Activated effector memory CD4-positive, alpha-beta T cell treated with Interleukin-2 at 50 U/mL for 16 hours (primary cell): ENCODE results near the gene ACOT12.
"Not testable (repeated sequence)": the region's sequence is repeated elsewhere in the genome, so short reads cannot be mapped to it uniquely, and the experiment has no call there.

ENCODE experiments used
- DNase-seq: peaks from one replicate; pipeline ENCODE4 v3.0.0-alpha.2; 2020

Gene ACOT12

GRCh38 chr5:81393783-81394718 lies at the start of gene ACOT12:
TSS of gene ACOT12 (minus strand) at chr5:81394134. CDS start at chr5:81394114, 20 bp downstream.
- DNase-seq = no peak

DNA sequence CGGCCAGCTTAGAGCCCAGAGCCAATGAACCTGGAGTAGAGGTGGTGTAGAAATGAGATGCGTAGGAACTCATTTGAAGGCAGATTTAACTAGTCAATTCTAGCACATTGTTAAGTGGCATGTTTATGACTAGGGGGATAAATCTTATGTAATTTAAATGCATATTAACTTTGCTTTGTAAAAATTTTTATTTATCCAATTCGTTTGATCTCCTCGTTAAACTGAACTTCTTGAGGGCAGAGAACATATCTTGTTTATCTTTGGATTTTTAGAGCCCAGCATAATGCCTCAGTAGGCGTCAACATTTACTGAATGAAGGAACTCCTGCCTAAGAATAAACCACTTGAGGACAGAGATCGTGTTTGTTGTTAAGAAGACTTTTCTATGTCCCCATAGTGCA lies 41.1 kb upstream of the ACOT12 start:
- no peak for DNase-seq

- DNase-seq = no peak
Observed at GRCh38 chr5:81429985-81430384, 36.1 kb upstream of the ACOT12 start.

DNA sequence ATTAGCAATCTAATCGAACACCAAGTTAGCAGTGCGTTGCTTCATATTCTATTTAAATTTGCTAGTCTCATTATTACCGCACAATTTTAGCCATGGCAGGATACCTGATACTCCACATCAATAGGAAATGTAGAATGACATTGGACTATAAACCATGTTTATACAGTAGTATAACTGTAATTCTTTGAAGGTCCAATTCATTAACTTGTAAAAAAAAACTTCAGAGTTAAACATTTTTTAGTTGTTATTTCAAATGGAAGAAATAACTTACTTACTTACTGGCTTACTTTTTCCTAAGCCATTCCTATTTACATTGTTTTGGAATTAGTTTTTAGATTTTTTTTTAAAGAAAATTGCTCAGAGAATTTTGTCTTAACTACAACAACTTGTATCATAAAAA lies 35.4 kb upstream of the ACOT12 start:
- no peak for DNase-seq

DNA sequence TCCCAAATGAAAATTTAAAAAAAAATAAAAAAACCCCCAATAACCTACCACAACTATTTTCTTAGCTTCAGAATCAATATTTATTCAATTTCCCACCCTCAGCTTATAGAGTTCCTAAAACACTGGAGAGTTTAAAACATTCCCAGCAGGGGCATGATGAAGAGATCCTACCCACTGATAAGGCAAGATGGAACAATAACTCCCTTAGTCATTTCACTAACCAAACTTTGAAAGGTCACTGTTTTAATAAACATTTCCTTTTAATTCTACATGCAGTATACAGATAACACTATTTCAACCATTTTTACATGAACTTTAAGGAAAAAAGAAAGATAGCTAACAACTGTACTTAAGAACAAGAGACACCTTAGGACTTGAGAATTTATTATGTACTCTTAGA lies 34.9 kb upstream of the ACOT12 start:
- no peak for DNase-seq

- no peak for DNase-seq
Observed at GRCh38 chr5:81428446-81428845, 34.5 kb upstream of the ACOT12 start.

DNA sequence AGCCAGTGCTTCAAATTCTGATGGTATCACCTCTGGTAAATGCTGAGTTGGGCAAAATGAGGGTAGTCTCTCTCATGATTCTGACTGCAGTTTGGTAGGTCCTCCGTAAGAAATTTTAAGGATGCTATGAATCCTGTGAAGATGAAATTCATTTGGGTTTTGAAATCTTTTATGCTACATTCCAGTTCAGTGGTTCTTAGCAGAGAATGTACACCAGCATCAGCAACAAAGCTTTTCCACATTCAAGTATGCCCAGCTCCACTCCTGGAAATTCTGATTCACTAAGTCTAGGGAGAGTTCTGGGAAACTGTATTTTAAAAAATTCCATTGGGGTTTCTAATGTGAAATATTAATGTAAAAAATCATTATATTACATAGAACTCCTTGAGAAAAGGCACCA lies 33.6 kb upstream of the ACOT12 start:
- DNase-seq = no peak

DNA sequence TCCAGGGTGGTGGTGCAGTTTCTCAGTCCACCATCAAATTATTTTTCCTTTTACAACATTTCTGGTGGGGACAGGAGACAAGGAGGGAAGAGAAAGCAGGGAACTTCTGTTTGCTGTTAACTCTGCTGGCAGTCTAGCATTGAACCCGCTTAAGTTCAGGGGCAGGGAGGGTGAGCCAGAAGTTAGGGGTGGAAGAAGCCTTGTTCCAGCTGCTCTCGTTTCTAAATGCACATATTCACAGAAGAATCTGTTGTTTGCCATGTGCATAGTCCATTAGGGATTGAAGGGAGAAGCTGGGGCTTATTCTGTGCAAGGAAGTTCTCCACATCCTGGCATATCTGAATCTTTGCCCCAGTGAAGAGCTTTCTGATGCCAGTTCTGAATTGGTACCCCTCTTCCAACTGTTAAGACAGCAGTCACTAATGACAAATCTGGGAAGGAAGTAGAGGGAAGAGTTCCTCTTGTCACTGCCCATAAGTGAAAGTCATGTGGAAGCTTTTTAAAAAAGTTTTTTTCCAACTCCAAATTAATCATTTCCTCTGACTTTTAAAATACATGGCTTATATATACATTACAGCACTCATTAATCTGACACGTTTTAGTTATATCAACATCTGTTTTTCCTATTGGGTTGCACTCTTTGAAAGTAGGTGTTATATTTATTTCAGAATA lies 32.6 kb upstream of the ACOT12 start:
- no peak for DNase-seq

DNA sequence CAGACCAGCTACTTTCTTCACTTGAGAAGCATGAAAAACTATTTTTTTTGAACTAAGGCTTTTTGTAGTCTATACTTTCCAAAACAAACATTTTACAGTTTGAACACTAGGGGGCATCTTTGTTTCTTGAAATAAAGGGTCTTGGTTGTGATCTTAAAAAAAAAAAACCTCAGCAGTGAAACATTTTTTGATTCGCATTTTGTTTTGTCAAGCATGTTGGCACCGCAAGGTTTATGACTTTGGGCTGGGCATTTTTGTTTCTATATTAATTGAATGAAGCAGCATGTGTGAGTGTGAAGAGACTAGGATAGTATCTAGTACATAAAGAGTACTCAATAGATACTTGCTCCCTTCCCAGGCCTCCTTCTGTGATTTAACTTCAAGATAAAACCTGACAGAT lies 31.6 kb upstream of the ACOT12 start:
- DNase-seq = no peak

GRCh38 chr5:81424728-81425127 lies 30.8 kb upstream of the ACOT12 start:
- no peak for DNase-seq

DNA sequence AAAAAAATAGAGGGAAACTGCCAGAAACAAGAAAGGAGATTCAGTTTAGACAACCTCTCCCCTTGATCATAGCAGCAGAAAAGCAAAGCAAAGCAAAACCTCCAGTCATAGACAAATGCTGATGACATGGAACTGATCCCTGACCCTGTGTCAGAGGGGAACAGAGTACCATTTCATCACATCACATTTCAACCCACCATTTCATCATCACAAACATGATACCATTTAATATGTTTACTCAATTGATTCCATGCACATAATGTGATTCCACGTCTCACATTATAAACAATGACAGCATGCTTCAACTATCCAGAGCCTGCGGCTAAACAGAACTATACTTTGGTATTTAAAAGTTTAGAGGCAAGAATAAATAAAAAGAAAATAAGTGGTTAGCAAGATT lies 28.7 kb upstream of the ACOT12 start:
- no peak for DNase-seq

DNA sequence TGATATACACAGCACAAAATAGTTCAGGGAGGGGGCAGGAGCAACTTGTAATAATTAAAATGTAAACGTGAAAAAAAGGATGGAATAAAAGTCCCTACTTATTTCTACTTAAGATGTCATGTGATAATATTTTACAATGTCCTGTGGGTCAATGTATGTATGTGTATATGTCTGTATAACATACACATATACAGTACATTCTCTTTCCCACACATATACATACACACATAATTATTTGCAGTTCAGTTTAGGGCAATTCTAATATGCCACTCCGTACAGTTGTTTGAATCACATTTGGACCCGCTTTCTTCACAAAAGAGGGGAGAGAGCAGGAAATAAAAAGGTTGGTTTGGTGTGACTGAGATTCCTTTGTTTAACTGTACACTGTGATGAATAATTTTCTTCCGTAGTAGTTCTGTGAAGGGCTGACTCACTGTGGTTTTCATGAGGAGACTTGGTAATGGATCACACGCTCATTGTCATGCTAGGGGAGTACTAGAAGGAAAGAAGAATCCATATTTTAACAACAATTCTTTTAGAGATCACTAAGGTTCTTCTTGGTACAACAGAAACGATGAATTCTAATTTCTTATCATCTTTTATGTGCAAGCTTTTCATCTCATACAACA lies 26.2 kb upstream of the ACOT12 start:
- no peak for DNase-seq

GRCh38 chr5:81418606-81419005 lies 24.7 kb upstream of the ACOT12 start:
- no peak for DNase-seq

GRCh38 chr5:81417052-81417451 lies 23.1 kb upstream of the ACOT12 start:
- DNase-seq = no peak

- no peak for DNase-seq
Observed at GRCh38 chr5:81409896-81410295, 16.0 kb upstream of the ACOT12 start.

DNA sequence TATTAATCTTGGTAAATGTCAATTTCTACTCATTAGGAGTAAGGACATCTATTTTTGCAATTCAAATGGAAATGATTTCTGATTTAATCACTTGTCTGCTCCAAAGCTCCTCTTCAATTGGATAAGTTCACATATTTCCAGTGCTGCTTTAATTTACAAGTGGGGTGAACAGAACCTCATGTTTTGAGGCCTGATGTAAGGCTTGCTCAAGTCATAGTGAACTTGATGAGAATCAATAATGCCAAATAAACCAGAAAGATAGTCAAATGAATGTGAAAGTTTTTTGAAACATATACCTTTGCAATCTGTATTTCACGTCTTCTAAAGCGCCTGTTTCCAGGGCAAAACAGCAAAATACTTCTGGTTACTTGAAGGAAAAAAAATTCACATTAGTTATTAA lies 15.4 kb upstream of the ACOT12 start:
- DNase-seq = no peak

DNA sequence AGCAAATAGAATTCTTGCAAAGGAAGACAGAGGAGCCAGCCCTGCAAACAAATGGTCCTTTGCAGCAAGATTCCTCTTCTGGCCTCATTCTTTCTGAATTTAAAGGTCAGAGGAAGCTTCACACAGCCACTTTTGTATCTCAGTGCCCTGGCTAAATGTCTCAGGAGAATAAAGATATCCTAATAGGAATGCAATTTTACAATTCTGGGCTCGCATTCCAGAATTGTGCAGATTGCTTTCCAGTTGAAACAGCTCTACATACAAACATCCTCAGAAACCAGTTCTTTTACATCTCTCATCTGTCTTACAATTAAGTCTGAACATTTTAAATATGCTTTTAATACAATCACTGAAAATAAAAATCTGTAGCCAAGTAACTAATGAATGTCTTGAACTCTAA lies 14.6 kb upstream of the ACOT12 start:
- no peak for DNase-seq

GRCh38 chr5:81407811-81408210 lies 13.9 kb upstream of the ACOT12 start:
- not testable (repeated sequence) for DNase-seq

DNA sequence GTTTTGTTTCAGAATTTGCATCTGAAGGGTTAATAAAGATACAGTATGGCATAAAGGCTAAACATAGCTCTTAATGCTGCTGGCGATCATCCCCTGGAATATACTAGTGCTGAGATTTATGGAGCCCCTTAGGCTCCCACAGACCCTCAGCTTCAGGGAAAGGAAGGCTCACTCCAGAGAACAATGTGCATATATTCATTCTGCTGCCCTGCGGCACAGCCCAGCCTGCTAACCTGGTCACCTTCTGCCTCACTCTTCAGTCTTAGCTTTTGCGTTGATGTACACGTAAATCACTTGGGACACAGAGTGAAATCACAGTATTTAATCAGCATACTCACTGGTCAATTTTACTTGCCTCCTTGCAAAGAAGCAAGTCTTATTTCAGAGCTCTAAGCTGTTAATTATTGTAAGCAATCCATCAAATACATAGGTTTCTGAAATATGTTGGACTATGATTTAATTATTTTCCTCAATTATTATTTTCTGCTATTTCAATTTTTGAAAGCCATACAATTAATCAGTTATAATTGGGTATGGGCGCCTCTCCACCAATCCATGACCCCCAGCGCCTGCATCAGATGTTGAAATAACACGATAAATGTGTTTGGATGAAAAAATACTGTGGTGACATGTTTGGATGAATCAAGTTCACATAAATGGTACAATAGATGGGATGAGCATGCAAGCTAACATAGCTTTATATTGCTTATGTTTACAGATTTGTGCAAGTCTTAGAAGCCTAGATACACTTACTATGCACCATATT lies 11.4 kb upstream of the ACOT12 start:
- no peak for DNase-seq

GRCh38 chr5:81402192-81402930 lies 8.4 kb upstream of the ACOT12 start:
- DNase-seq = no peak

- DNase-seq = no peak
Observed at GRCh38 chr5:81401266-81401665, 7.3 kb upstream of the ACOT12 start.

GRCh38 chr5:81400375-81400774 lies 6.4 kb upstream of the ACOT12 start:
- no peak for DNase-seq
